Mucosa of rectum (tissue), 2 donors: ENCODE measurements around the gene FAM168A.
"Not testable (repeated sequence)": the region's sequence is repeated elsewhere in the genome, so short reads cannot be mapped to it uniquely, and the experiment has no call there.

ENCODE experiments used
- H3K27ac ChIP-seq, 2 donors: one replicate each; pipeline ENCODE4 v1.7.0; 2013; ENCODE audit warnings: inconsistent platforms in 2 of 2, low read depth in 2 of 2, low read length in 2 of 2
- H3K27me3 ChIP-seq, 2 donors: one replicate each; pipeline ENCODE4 v1.7.0; 2013; ENCODE audit warnings: low read length in 2 of 2; ENCODE audit not compliant: control insufficient read depth in 2 of 2, insufficient read depth in 2 of 2
- H3K36me3 ChIP-seq, 2 donors: one replicate each; pipeline ENCODE4 v1.7.0; 2013; ENCODE audit warnings: low read length in 2 of 2; ENCODE audit not compliant: control insufficient read depth in 2 of 2, insufficient read depth in 2 of 2
- H3K4me1 ChIP-seq, 2 donors: one replicate each; pipeline ENCODE4 v1.7.0; 2013; ENCODE audit warnings: low read length in 2 of 2, mild to moderate bottlenecking in 1 of 2; ENCODE audit not compliant: control insufficient read depth in 2 of 2, insufficient read depth in 2 of 2
- H3K4me3 ChIP-seq, 2 donors: one replicate each; pipeline ENCODE4 v1.7.0; 2013; ENCODE audit warnings: low read length in 2 of 2
- H3K9ac ChIP-seq, 2 donors: one replicate each; pipeline ENCODE4 v1.7.0; 2013; ENCODE audit warnings: low read length in 2 of 2, low read depth in 1 of 2, mild to moderate bottlenecking in 1 of 2
- H3K9me3 ChIP-seq, 2 donors: one replicate each; pipeline ENCODE4 v1.7.0; 2013; ENCODE audit warnings: low read length in 2 of 2; ENCODE audit not compliant: control insufficient read depth in 2 of 2
- donor health status: healthy.
- donor health status: Normal muscosa, but diverticular disease.

FAM168A gene

DNA sequence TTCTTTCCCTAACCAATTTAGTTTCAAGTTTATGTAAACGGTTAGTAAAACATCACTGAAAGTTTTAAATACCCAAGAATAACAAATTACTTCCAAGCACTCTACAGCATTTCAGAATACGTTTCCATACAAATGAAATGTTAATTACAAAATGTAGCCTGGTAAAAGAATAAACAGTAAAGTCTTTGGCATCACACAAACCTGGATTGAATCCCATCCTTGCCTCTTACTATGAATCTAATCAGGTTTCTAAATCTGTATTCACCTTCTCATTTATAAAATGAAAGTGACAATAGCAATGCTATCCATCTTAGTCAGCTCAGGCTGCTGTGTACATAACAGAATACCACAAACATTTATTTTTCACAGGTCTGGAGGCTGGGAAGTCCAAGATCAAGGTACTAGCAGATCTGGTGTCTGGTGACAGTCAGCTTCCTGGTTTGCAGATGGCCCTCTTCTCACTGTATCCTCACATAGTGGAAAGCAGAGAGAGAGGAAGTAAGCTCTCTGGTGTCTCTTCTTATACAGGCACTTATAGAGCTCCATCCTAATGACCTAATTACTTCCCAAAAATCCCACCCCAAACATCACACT lies 19.2 kb downstream of the FAM168A start:
- Histone ChIP-seq H3K36me3 (no peaks in the 10 kb centered on the region), H3K9me3 (no peaks in the 10 kb centered on the region), H3K27me3 (no peaks in the 10 kb centered on the region), H3K27ac (no peak overlapping the region), H3K4me3 (no peak overlapping the region), H3K9ac (no peak overlapping the region), H3K4me1 (no peaks in the 10 kb centered on the region)

GRCh38 chr11:73577496-73577917 lies 20.4 kb downstream of the FAM168A start:
- H3K9me3 ChIP-seq, result no peaks in the 10 kb centered on the region
- H3K4me1 ChIP-seq, result no peaks in the 10 kb centered on the region
- H3K9ac ChIP-seq, result no peak overlapping the region
- H3K27ac ChIP-seq, result no peak overlapping the region
- no peaks in the 10 kb centered on the region for H3K27me3 ChIP-seq
- H3K36me3 ChIP-seq, result no peaks in the 10 kb centered on the region
- H3K4me3 ChIP-seq, result no peak overlapping the region

DNA sequence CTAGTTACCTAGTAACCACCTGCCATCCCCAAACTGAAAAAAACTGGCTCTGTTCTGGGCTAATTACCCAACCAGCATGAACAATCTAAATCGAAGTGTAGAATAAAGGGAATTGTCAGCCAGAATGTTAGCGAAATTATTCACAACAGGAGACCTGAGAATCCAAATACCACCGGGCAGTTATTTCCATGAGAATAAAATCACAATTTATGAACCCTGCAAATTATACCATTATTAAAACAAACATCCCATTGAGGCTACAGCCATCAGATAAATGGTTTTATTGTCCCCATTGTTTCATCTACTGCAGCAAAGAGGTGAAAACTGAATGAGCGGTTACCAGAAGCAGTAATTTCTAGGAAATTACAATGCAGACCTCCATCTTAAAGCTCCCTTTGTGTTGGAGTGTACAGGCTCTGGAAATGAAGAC lies 21.7 kb downstream of the FAM168A start:
- Histone ChIP-seq H3K4me3 (no peak overlapping the region), H3K27ac (no peak overlapping the region), H3K27me3 (no peaks in the 10 kb centered on the region), H3K9ac (no peak overlapping the region), H3K4me1 (no peaks in the 10 kb centered on the region), H3K9me3 (no peaks in the 10 kb centered on the region), H3K36me3 (no peaks in the 10 kb centered on the region)

DNA sequence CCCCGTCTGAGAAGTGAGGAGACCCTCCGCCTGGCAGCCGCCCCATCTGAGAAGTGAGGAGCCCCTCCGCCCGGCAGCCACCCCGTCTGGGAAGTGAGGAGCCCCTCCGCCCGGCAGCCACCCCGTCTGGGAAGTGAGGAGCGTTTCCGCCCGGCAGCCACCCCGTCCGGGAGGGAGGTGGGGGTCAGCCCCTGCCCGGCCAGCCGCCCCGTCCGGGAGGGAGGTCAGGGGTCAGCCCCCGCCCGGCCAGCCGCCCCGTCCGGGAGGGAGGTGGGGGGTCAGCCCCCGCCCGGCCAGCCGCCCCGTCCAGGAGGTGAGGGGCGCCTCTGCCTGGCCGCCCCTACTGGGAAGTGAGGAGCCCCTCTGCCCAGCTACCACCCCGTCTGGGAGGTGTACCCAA lies 25.9 kb downstream of the FAM168A start:
- H3K4me3 ChIP-seq, H3K36me3 ChIP-seq, H3K9ac ChIP-seq, H3K27ac ChIP-seq, H3K4me1 ChIP-seq, H3K9me3 ChIP-seq, H3K27me3 ChIP-seq: not testable (repeated sequence)

DNA sequence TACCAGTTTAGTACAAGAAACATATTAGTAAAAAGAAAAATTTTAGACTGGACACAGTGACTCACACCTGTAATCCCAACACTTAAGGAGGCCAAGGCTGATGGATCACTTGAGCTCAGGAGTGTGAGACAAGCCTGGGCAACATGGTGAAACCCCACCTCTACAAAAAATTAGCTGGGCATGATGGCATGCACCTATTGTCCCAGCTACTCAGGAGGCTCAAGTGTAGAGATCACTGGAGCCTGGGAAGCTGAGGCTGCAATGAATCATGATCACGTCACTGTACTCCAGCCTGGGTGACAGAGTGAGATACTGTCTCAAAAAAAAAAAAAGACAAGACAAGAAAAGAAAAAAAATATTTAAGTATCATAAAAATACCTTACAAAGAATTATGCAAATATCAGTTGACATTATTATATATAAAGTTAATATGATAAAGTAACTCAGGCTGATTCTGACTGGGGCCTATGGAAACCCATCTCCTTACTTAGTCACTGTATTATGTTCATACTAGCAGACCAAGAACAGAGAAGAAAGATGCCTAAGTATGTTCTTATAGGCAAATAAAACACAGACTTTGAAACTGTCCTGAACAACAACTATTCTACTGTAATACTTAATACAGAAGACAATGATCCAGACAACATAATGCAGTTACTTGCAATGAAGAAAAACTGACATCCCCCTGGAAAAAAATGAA lies 27.3 kb downstream of the FAM168A start:
- Histone ChIP-seq H3K9ac (no peak overlapping the region), H3K27me3 (no peaks in the 10 kb centered on the region), H3K4me3 (no peak overlapping the region), H3K27ac (no peak overlapping the region), H3K9me3 (no peaks in the 10 kb centered on the region), H3K36me3 (no peaks in the 10 kb centered on the region), H3K4me1 (no peaks in the 10 kb centered on the region)

GRCh38 chr11:73566977-73567755 lies 30.7 kb downstream of the FAM168A start:
- Histone ChIP-seq H3K4me3 (no peak overlapping the region), H3K9me3 (no peaks in the 10 kb centered on the region), H3K27me3 (no peaks in the 10 kb centered on the region), H3K4me1 (no peaks in the 10 kb centered on the region), H3K36me3 (no peaks in the 10 kb centered on the region), H3K9ac (no peak overlapping the region), H3K27ac (no peak overlapping the region)

DNA sequence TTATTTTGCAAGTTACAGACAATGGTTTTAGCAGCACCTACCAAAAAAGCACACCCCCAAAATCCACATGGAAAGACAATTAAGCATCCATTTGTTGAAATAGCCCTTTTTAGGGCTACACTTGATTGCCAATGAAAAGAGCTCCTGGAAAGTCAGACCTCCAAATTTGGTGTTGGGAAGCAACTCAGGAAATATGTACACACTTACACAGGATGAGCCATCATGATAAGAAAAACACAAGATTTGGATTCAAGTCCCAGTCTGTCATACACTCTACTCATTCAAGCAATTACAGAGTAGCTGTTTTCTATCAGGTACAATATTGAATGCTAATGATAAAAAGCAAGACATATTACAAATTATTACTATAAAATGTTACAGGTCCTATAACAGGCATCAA lies 31.5 kb downstream of the FAM168A start:
- Histone ChIP-seq H3K27me3 (no peaks in the 10 kb centered on the region), H3K36me3 (no peaks in the 10 kb centered on the region), H3K4me3 (no peak overlapping the region), H3K27ac (no peak overlapping the region), H3K9me3 (no peaks in the 10 kb centered on the region), H3K9ac (no peak overlapping the region), H3K4me1 (no peaks in the 10 kb centered on the region)

GRCh38 chr11:73565804-73566203 lies 32.1 kb downstream of the FAM168A start:
- Histone ChIP-seq H3K9me3 (no peaks in the 10 kb centered on the region), H3K27ac (no peak overlapping the region), H3K4me1 (no peaks in the 10 kb centered on the region), H3K4me3 (no peak overlapping the region), H3K27me3 (no peaks in the 10 kb centered on the region), H3K9ac (no peak overlapping the region), H3K36me3 (no peaks in the 10 kb centered on the region)

- no peak overlapping the region for H3K9ac ChIP-seq
- H3K36me3 ChIP-seq, result no peaks in the 10 kb centered on the region
- H3K27ac ChIP-seq, result no peak overlapping the region
- no peaks in the 10 kb centered on the region for H3K9me3 ChIP-seq
- H3K27me3 ChIP-seq, result no peaks in the 10 kb centered on the region
- no peak overlapping the region for H3K4me3 ChIP-seq
- no peaks in the 10 kb centered on the region for H3K4me1 ChIP-seq
Measured at GRCh38 chr11:73564903-73565302, 33.0 kb downstream of the FAM168A start.

GRCh38 chr11:73563539-73564200 lies 34.2 kb downstream of the FAM168A start:
- Histone ChIP-seq H3K9me3 (no peaks in the 10 kb centered on the region), H3K4me3 (no peak overlapping the region), H3K27ac (no peak overlapping the region), H3K36me3 (no peaks in the 10 kb centered on the region), H3K4me1 (no peaks in the 10 kb centered on the region), H3K27me3 (no peaks in the 10 kb centered on the region), H3K9ac (no peak overlapping the region)
